Measurements from ENCODE around the gene POLR2I. TPM values are rescaled to one million over a fixed set of nuclear protein-coding genes. Genes with fewer than 3 reads are reported as not detected.

The POLR2I gene
- total and polyA plus RNA-seq, 2 of the 13 experiments (the other 11 are each of a cell fraction or from before 2014, with no cell fraction given): 40.5 to 104 TPM

DNA sequence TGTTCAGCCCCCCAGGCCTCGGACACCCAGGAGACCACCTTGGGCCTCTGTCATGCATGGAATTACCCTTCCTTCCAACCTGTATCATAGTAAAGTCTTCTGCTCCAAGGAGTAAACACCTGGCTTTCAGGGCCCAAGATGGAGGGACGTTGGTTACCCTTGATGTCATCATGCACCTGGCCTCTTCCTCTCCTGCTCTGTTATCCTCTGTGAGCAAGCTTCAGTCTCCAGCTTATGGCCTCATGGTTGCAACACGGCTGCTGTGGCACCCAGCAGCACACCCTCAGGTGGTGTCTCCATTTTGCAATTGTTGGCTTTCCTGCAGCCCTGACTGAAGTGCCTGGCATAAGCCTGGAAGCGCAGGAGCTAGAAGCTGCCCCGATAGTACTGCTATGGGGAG lies 7.7 kb downstream of the POLR2I start (continued):
- TF ChIP-seq, protein P1, sequence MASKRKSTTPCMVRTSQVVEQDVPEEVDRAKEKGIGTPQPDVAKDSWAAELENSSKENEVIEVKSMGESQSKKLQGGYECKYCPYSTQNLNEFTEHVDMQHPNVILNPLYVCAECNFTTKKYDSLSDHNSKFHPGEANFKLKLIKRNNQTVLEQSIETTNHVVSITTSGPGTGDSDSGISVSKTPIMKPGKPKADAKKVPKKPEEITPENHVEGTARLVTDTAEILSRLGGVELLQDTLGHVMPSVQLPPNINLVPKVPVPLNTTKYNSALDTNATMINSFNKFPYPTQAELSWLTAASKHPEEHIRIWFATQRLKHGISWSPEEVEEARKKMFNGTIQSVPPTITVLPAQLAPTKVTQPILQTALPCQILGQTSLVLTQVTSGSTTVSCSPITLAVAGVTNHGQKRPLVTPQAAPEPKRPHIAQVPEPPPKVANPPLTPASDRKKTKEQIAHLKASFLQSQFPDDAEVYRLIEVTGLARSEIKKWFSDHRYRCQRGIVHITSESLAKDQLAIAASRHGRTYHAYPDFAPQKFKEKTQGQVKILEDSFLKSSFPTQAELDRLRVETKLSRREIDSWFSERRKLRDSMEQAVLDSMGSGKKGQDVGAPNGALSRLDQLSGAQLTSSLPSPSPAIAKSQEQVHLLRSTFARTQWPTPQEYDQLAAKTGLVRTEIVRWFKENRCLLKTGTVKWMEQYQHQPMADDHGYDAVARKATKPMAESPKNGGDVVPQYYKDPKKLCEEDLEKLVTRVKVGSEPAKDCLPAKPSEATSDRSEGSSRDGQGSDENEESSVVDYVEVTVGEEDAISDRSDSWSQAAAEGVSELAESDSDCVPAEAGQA (IDR thresholded peaks at IDR 0.05; ENCODE audit: low read depth): no peak
- TF ChIP-seq, protein P1 (CRISPR knock-in tag; IDR thresholded peaks at IDR 0.05; ENCODE audit: borderline replicate concordance): no peak
- TF ChIP-seq ZNF557 (CRISPR knock-in tag; IDR thresholded peaks at IDR 0.05) (no peak), ZNF430 (CRISPR knock-in tag; IDR thresholded peaks at IDR 0.05) (no peak), ZBTB8A (CRISPR knock-in tag; IDR thresholded peaks at IDR 0.05; ENCODE audit: borderline replicate concordance, low read depth) (no peak), NR1H2 (CRISPR knock-in tag; IDR thresholded peaks at IDR 0.05; ENCODE audit: borderline replicate concordance, low read depth) (no peak), GATA4 (IDR thresholded peaks at IDR 0.05; ENCODE audit: borderline replicate concordance, low read depth) (no peak), ZNF619 (CRISPR knock-in tag; IDR thresholded peaks at IDR 0.05) (no peak), ZFP90 (CRISPR knock-in tag; IDR thresholded peaks at IDR 0.05; ENCODE audit: borderline replicate concordance) (no peak), PRPF4 (IDR thresholded peaks at IDR 0.05; ENCODE audit: low read depth, low read length, poor library complexity, severe bottlenecking) (no peak), TOPORS (CRISPR knock-in tag; IDR thresholded peaks at IDR 0.05) (no peak)
